Activated B cell treated with CpG ODN at 0.5 μM for 24 hours (primary cell): ENCODE measurements around the gene TFIP11. TPM values are rescaled to one million over a fixed set of nuclear protein-coding genes. Genes with fewer than 3 reads are reported as not detected.

Source experiments
- ATAC-seq: fragments of 200-7000 bp; cut with Tn5 transposase; one replicate; pipeline ENCODE4 v1.10.0; 2021; ENCODE audit warnings: low read depth, mild to moderate bottlenecking, moderate library complexity
- CTCF ChIA-PET: fragments of 350-600 bp; sonication (Branson Sonifier 250); formaldehyde crosslinking; loops from one replicate; lab custom pipeline; 2021; ENCODE audit warnings: antibody characterized with exemption; lab: Charles Lee
- POLR2A ChIA-PET: fragments of 350-600 bp; sonication (Branson Sonifier 250); formaldehyde crosslinking; loops from one replicate; lab custom pipeline; 2021; ENCODE audit warnings: antibody characterized with exemption; lab: Charles Lee
- DNase-seq: peaks from one replicate; pipeline ENCODE4 v3.0.0; 2022
- H3K27ac Mint-ChIP-seq: one replicate; pipeline ENCODE4 v1.8.0; 2020; ENCODE audit warnings: mixed read lengths
- H3K27me3 Mint-ChIP-seq: one replicate; pipeline ENCODE4 v1.8.0; 2021; ENCODE audit warnings: mixed read lengths
- H3K36me3 Mint-ChIP-seq: one replicate; pipeline ENCODE4 v1.8.0; 2021; ENCODE audit warnings: low read depth, mixed read lengths
- H3K4me1 Mint-ChIP-seq: one replicate; pipeline ENCODE4 v1.8.0; 2021; ENCODE audit warnings: mixed read lengths
- H3K4me3 Mint-ChIP-seq: one replicate; pipeline ENCODE4 v1.8.0; 2020; ENCODE audit warnings: mild to moderate bottlenecking, mixed read lengths
- H3K9me3 Mint-ChIP-seq: one replicate; pipeline ENCODE4 v1.8.0; 2020; ENCODE audit warnings: mixed read lengths
- CTCF ChIP-seq: fragments of 200-600 bp; IDR thresholded peaks from one replicate; pipeline ENCODE4 v1.8.0; 2022; ENCODE audit warnings: antibody characterized with exemption, mild to moderate bottlenecking
- intact Hi-C: fragments of 100-400 bp; cut with micrococcal nuclease; formaldehyde crosslinking; loops from one replicate; pipeline ENCODE4 v1.15.1; 2024
- total RNA-seq: library from RNA; stranded (reverse); gene quantifications from 2 replicates; pipeline ENCODE4 v1.2.3, GENCODE V29; 2022

The TFIP11 gene
- total RNA-seq: 59.0 and 62.8 TPM in 2 replicates

- ATAC-seq (peak; percentile 94), DNase-seq (peak; percentile 89)
- TF ChIP-seq CTCF: no peak
- Mint-ChIP-seq H3K9me3 (no peaks in the 10 kb centered on the region), H3K4me1 (peaks cover 39% of the 10 kb centered on the region), H3K27me3 (no peaks in the 10 kb centered on the region), H3K27ac (peak within 1 kb of the TSS; percentile 96), H3K36me3 (peaks cover 43% of the 10 kb centered on the region), H3K4me3 (peak within 1 kb of the TSS; percentile 100)
- CTCF ChIA-PET: interaction anchor here (0.6 to 0.9 kb wide), 2 partner anchors 10 to 72 kb away, joined by 4 to 7 read pairs; no protein-coding TSS in a partner anchor
- POLR2A ChIA-PET: interaction anchor here (0.6 to 3.7 kb wide), 12 partner anchors 10 to 160 kb away, joined by 3 to 37 read pairs (median 5); partner anchors contain the start of genes HPS4 and SRRD
- intact Hi-C loops: loop anchor here (1.0 to 2.0 kb wide), 4 partner anchors 29 to 160 kb away; partner anchors contain the start of genes ASPHD2, HPS4, SRRD and TPST2
These were observed at the start of gene TFIP11 for GRCh38 chr22:26512149-26512793. TSS of gene TFIP11 (minus strand) at chr22:26512473. CDS start at chr22:26510272, 2,201 bp downstream.

- intact Hi-C loops: no loop called here
- Mint-ChIP-seq H3K36me3 (peaks cover 6% of the 10 kb centered on the region), H3K27me3 (no peaks in the 10 kb centered on the region), H3K27ac (no peak overlapping the region), H3K4me3 (no peak overlapping the region), H3K9me3 (no peaks in the 10 kb centered on the region), H3K4me1 (peaks cover 4% of the 10 kb centered on the region)
- TF ChIP-seq CTCF: no peak
- POLR2A ChIA-PET: interaction anchor here (0.6 kb wide), 1 partner anchor 29 kb away, joined by 12 read pairs; no protein-coding TSS in a partner anchor
- ATAC-seq: no peak
- CTCF ChIA-PET: no interaction called here
- DNase-seq: no peak
These were observed 49.6 kb upstream of the TFIP11 start for GRCh38 chr22:26561756-26562417.

GRCh38 chr22:26559961-26560575 lies 47.8 kb upstream of the TFIP11 start:
- H3K4me1 Mint-ChIP-seq: no peaks in the 10 kb centered on the region
- no peaks in the 10 kb centered on the region for H3K27me3 Mint-ChIP-seq
- intact Hi-C loops: no loop called here
- peaks cover 6% of the 10 kb centered on the region for H3K36me3 Mint-ChIP-seq
- DNase-seq: no peak
- no peak for TF ChIP-seq CTCF
- ChIA-PET POLR2A (no interaction called here), CTCF (no interaction called here)
- no peak for ATAC-seq
- no peaks in the 10 kb centered on the region for H3K9me3 Mint-ChIP-seq
- H3K4me3 Mint-ChIP-seq: no peak overlapping the region
- no peak overlapping the region for H3K27ac Mint-ChIP-seq

GRCh38 chr22:26558248-26558895 lies 46.1 kb upstream of the TFIP11 start:
- ATAC-seq: no peak
- POLR2A ChIA-PET: no interaction called here
- Mint-ChIP-seq H3K36me3 (peaks cover 2% of the 10 kb centered on the region), H3K27me3 (no peaks in the 10 kb centered on the region), H3K4me1 (peaks cover 6% of the 10 kb centered on the region), H3K9me3 (no peaks in the 10 kb centered on the region), H3K4me3 (no peak overlapping the region), H3K27ac (peak overlapping the region; percentile 19)
- no peak for DNase-seq
- intact Hi-C loops: no loop called here
- no peak for TF ChIP-seq CTCF
- CTCF ChIA-PET: interaction anchor here (1.0 kb wide), 1 partner anchor 24 kb away, joined by 3 read pairs; no protein-coding TSS in a partner anchor
